Activated T-cell treated with anti-CD3 and anti-CD28 coated beads, Interleukin-2, amount 50 U/mL, for 1 hour (primary cell): Measurements from ENCODE around the gene PRPS1L1.

ENCODE experiments used
- DNase-seq: peaks from one replicate; pipeline ENCODE4 v3.0.0-alpha.2; 2020

PRPS1L1 gene

DNA sequence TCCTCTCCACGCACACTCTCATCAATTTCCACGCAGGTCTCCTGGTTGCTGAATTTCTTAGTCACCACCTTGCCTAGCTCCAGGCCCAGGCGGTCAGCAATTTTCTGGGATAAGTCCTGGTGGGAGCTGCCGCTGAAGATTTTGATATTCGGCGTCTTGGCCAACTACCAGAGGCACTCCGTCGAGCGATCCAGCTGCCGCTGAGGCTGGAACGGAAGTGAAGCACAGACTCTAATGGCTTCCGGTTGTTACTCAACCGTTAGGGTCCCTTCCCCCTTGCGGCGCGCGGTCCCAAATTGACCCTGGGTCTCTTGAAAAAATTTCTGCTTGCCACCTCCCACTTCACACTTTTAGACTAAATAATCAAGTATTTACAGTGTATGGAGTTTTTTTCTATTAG is at the start of gene PRPS1L1:
Gene PRPS1L1, minus strand, starts transcription at position 219 of the 400 bp plus-strand sequence.
- no peak for DNase-seq

DNA sequence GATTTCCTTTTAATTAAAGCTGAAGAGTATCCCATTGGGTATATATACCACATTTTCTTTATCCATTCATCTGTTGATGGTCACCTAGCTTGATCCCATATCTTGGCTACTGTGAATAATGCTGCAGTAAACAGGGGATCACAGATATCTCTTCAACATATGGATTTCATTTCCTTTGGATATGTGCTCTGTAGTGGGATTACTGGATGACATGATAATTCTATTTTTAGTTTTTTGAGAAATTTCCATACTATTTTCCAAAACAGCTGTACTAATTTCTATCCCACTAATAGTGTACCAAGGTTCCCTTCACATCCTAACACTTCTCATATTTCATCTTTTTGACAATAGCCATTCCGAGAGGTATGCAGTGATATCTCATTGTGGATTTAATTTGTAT is 48.8 kb upstream of the PRPS1L1 start:
- DNase-seq: no peak

DNA sequence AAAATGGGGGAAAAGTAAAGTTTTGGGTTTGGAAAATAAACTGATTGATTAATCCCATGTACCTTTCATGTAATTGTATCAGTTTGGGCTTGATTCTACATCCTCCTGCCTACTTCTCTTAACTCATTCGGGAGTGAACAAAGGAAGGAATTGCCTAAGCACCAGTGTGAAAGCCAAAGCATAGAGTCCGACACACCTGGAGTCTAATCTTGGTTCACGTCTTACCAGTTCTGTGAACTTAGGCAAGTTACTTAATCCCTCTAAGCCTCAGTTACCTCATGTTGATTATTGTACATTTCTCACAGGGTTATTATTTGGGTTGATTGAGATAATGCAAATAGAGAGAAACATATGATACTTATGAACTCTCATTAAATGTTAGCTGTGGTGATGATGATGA is 41.1 kb upstream of the PRPS1L1 start:
- no peak for DNase-seq

DNA sequence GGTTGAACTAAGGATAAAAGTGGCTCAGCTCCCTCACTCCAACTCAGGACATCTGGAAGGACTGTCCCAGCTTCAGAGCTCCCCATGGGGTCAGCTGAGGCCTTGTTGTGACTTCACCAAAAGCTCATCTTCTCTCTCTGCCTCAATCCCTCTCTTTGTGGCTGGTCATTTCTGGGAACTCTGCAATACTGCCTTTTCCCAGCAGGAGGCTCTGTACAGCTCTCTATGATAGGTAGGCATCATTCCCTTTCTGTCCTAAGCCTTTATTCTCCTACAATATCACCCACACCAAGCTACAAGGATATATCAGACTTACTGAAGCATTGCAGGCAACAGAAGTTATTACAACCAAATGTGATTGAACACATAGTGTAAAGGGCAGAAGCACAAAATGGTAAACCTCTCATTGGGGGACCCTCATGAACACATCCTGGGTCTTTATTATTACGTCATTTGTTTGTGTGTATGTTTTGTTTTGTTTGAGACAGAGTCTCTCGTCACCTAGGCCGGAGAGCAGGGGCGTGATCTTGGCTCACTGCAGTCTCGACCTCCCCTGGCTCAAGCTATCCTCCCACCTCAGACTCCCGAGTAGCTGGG is 36.7 kb upstream of the PRPS1L1 start:
- DNase-seq: no peak

DNA sequence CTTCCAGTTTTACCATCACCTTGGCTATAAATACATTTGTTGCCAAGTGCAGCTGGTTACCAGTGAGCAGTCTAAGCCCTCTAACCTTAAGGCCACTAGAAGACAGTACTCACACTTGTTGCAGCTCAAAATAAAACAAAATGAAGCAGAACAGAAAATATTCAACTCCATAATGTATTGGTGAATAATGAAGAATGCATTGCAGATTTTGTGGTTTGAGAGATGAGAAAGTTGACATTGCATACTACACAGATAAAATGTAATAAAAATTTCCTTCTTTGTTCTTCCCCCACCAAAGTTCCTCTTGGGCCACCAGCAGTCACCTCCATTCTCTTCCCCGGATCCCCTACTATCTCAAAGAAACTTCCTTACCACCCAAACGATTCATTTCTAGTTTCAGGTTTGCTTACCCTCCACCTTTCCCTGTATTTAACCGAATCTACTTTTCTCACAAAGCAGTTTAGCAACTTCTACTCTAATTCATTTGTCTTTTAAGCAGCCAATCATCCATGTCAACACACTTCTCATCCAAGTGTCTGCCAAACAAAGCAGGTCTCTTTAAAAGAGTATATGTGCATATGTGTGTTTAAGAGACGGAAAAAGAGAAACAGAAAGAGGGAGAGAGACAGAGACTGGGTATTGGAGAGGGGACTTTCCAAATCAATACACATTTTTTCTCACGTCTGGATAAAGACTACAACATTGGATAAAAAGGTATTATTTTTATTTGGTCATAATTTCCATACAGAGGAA is 35.7 kb upstream of the PRPS1L1 start:
- no peak for DNase-seq

DNA sequence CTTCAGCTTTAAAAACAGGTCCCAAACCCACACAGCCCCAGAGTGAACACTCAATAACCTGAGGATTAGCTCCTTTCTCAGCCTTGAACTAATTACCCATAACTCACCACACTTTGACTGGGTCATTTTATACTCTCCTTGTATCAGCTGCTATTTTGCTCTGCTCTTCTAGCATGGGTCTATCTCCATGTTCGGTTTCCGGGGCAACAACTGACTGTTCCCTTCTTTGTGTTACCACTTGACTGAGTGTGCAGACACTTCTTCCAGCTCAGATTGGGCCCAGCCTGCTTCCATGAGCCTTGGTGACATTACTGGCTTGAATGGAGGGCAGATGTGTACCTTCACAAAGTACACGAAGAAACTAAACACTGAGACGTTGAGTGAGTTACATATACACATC is 31.5 kb upstream of the PRPS1L1 start:
- no peak for DNase-seq

DNA sequence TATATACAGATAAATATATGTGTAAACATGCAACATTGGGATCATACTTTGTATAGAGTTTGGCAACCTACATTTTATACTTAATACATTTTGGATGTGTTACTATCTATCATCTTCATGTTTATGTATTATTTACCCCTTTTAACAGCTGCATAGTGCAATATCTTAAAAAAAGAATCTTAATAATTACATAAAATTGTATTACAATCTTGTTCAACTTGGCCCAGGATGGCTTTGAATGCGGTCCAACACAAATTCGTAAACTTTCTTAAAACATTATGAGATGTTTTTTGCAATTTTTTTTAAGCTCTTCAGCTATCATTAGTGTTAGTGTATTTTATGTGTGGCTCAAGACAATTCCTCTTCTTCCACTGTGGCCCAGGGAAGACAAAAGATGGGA is 26.3 kb upstream of the PRPS1L1 start:
- no peak for DNase-seq

DNA sequence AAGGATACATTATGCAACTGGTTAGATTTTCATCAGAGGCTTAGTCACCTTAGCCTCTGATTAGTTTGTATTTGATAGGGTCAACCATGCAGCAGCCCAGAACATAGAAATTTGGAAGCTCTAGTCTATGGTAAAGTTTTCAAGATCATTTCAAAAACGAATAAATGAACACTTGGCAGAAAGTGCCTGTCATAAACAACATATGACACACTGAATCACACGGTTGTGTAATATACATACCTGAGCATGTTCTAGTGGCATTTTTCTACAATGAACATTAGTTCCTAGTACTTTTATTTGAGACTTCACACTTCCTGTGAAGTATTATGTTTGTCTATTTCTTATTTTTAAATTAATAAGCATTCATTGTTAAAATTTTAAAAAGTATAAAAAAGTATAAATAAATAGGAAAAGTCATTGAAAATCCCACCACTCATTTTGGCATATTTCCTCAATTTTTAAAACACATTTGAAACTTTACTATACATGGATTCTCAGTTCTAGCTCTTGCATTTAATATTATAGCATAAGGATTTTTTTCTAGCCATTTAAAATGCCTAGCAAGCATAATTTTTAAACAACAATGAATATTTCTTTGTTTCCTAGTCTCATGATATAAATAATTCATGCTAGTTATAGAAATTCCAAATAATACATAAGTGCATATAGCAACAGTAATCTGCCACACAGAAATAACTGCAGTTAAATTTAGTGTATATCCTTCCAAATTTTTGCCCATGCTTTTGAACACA is 25.7 kb upstream of the PRPS1L1 start:
- no peak for DNase-seq

DNA sequence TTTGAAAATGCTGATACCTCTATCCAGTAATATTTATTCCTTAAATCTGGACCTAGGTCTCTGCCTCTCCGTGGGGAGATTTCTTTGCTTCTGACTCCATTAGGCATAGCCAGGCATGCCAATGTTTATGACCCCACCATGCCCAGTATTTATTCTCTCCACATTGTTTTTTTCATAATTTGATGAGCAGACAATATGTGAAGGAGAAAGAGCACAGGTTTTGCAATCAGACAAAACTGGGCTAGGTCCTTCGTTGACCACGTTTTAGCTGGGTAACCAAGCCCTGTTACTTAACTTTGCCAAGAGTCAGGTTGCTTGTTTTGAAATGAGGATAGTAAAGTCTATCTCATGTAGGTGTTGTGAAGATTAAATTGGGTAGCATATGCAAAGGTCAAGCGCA is 21.6 kb upstream of the PRPS1L1 start:
- no peak for DNase-seq

DNA sequence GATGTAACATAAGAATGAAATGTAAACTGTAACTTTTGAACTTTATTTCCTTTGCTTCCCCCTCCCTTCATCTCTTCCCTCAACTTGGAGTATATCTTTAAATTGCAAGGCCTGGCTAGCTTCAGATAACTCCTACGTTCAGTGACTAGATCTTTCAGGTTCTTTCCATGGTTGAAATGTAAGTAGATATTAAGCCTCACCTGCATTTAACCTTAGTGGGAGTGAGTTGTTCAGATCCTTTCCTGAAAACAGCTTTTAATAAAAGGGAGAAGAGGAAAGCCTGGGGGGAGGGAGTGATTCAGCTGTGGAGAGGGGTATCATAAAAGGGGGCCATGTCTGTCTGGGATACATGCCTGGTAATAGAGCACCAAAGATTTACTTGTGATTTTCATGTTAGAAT is 19.0 kb upstream of the PRPS1L1 start:
- DNase-seq: no peak

DNA sequence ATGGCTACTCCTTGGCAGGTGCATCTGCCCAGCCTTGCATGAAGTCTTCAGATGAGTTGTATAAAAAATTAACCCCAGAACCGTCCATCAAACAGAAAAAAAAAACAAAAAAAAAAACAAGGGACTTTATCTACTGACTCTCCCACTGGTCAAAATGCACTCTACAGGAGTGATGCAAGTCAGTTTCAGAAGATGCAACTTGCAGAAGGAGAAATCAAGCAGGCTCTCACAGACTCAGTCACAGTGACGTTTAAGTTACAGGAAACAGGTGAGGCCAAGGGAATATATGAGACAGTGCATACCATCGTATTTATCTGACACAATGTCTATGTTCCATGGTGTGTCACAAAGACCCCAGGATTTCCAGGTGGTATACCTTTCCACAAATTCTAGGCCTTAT is 17.5 kb upstream of the PRPS1L1 start:
- no peak for DNase-seq

DNA sequence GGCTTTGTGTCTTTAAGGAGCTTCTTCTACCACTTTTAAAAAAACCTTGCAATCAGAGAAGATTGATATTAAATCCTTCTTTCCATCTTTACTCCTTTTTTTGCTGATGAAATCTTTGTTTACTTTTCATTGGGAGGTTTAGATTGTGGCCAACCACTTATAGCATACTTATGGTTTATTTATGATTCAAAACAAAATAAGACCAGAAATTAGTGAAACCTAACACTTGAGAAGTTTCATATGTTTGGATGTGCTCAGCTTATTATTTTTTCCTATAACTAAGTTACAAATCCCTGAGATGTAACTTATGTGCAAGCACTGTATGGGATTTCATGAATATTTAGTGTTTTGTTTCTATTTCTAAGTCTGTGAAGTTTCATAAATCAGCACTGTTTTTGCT is 13.5 kb upstream of the PRPS1L1 start:
- no peak for DNase-seq

DNA sequence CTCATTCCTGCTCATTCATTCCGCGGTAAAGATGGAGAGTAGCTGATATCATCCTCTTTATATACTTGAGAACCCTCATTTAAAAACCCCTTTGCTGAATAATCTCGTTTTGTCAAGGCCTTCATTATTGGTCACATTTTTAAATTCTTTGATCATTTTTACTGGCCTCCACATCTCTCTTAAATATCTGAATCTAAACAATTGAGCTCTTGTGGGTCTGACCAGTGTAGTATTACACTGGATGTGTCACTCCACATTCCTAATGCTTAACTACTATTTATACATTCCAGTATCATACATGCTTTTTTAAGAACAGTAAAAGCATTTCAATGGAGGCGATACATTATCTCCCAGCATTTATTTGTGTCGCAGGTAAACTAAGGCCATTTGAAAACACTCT is 12.6 kb upstream of the PRPS1L1 start:
- DNase-seq: no peak

DNA sequence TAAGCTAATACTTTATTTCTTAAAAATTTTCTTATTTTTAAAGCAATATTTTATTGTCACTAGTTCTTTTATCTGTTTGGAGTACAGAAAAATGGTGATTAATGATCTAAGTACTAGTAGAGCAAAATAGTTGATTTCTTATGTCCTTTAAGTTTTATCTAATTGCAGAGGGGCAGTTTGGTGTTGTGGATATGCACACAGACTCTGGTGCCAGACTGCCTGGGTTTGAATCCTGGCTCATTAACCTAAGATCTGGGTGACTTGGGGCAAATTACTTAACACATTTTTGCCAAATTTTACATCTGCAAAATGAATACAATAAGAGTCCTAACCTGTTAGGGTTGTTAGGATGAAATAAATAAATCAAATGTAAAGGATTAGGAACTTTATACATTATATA is 10.7 kb upstream of the PRPS1L1 start:
- no peak for DNase-seq

DNA sequence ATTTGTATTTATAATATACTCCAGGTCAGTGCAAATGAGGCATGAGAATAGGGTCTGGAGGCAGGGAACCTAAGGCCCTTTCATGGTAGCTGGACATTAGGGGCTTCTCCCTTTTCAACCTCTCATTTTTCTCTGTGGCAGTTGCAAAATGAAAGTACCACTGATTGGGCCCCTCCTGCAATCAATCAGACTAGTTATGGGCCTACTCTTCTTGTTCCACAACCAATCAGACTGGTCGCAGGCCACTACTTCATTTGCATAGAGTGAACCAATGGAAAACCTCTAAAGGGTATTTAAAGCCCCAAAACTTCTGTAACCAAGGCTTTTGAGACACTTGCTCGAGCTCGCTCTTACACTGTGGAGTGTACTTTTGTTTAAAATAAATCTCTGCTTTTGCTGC is 10.0 kb upstream of the PRPS1L1 start:
- no peak for DNase-seq

DNA sequence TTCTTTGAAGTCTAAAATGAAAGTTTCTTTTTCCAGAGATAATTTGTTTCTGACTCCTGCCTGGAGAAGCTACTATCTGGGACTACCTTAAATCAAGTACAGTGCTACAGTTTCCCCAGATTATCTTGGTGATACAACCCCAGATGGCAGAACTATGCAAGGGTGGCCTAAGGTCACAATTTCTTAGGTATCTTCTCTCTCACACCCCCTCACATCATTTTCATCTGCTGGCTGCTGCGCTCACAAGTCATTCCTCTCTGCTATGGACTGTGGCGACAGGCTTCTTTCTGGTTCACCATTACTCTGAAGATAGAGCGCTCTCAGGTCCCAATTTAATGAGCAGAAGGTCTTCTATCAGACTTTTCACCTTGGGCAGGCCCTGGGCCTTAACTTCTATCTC is 9.1 kb upstream of the PRPS1L1 start:
- DNase-seq: no peak

DNA sequence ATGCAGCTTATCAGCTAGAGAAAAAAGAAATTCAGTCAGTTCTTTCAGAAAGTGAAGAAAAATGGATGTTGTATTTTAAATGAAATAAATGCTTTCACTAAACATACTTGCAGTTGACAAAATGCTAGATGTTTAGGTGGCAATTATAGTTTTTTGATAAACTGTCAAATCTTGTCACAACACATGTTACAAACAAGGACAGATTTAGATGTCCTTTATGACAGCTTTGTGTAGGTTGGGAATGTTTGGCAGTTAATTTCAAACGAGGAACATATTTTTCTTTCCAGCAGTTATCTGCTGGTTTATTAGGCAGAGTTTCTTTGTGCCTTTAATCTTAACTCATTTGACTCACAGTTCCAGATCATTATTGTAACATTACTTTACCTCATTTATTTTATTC is 3.1 kb upstream of the PRPS1L1 start:
- DNase-seq: no peak

DNA sequence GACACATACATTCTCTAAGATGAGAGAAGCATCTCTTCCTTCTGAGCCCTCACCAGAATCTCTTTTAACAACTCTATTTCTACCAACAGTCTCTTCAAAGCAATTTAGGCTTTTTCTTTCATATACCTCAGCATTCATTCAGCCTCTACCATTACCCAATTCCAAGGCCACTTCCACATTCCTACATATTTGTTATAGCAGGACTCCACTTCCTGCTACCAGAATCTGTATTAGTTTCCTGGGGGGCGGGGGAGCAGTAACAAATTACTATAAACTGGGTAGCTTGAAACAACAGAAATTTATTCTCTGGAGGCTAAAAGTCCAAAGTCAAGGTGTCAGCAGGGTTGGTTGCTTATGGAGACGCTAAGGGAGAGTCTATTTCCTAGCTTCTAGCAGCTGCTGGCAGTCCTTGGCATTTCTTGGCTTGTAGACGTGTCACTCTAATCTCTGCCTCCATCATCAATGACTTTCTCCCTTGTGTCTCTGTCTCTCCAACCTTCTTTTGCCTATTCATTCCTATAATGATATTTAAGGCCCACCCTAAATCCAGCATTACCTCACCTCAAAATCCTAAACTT is 7.4 kb downstream of the PRPS1L1 start:
- DNase-seq: no peak

DNA sequence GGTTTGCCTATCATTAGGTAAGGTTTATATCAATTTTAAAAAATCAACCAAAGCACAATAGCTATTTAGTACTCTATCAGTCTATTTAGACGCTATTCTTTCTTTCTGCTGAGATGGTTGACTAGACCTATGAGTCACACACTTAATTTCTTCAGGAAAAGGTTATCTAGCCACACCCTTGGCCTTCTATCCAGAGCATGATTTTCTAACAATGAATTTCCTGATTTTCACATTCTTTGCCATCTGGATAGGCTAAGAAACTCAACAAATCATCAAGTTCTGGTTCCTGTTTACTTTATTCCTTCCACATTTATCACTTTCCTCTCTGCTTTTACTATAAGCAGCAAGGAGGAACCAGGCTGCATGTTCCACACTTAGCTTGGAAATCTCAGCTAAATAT is 8.1 kb downstream of the PRPS1L1 start:
- DNase-seq: no peak

DNA sequence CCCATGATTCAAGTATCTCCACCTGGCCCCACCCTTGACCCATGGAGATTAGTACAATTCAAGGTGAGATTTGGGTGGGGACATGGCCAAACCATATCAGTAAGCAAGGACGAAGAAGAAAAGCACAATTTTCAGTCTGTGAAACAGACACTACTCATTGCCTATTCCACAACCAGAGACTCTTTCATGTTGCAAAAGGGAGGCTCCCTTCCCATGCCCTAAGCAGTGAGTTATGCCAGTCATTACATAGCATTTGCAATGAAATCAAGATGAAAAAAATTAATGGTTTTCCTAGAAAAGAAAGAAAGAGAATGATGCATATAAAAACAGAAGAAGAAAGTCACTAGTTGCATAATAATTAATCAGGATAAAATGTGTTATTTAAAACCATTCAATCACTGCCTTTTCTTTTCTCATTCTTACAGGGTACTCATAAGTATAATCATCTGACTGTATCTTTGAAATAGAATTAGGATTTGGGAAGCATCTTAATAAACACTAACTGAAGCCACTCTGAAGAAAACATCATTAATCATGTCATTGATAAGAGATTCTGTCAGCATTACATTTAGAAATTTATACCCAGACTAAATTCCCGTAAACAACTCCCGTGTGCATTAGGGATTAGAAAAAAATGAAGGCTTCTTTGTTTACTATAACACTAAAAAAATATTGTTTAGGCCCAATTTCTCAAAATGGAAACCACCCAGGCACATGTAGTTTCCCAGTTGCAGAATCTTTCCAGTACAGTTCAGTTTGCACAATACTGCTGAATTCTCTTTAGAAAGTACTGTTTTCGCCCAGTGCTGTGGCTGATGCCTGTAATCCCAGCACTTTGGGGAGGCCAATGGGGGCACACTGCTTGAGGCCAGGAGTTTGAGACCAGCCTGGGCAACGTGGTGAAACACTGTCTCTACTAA is 9.1 kb downstream of the PRPS1L1 start:
- DNase-seq: no peak

DNA sequence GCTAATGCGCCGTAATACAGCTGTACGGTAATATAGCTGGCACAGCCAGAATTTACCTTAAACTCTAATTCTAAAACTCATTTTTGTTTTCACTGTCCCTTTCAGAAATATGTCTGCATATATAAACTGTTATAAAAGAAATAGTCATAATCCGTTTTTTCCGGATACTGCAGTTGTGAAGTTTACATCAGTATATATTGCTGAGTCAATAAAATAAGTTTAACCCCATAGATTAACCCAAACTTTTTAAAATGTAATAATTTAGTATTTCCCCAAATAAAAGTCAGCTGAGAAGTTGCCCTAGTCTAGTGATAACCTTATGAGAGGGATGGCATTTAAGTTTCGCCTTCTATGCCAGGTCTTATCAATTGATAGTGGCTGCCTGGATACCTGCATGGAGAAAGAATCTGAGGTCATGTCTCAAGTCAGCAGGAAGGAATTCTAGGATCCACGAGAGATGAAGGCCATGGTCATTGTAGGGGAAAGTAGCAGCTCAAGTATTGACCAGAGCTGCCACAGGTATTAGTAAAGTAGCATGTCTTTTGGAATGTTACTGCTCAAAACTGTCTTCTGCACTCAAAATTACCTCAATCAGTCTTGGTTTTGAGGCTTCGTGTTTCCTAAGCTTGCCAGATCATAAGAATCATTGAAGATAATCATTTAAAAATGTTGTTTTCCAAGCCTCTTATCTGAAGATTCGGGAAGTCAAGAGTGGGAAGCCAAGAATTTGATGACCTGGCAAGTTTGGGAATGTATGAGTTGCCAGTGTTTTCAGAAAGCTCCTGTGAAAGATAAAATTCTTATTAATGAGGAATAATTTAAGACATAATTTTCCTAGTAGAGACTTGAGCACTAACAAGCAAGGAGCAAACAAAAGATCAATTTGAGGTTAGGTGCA is 10.8 kb downstream of the PRPS1L1 start:
- no peak for DNase-seq

DNA sequence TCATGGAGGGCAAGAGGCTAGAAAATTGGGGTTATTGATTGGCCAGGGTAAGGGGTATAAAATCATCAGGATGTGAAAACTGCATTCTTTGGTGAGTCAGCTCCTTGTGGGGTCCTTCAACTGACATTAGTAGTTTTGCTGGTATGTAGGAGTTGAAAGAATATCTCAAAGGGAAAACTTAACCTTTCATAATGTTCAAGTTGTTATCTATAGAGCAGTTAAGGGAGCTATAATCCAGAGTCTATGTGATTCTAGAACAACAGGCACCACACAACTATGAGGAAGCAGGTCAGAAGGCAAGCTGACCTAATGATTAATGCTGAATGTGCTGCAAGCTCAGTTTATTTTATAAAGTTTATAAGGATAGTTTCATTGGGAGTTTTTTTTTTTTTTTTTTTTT is 13.7 kb downstream of the PRPS1L1 start:
- no peak for DNase-seq
